ENCODE data around the gene RPL28.
"Not testable (repeated sequence)": the region's sequence is repeated elsewhere in the genome, so short reads cannot be mapped to it uniquely, and the experiment has no call there.

Gene RPL28

DNA sequence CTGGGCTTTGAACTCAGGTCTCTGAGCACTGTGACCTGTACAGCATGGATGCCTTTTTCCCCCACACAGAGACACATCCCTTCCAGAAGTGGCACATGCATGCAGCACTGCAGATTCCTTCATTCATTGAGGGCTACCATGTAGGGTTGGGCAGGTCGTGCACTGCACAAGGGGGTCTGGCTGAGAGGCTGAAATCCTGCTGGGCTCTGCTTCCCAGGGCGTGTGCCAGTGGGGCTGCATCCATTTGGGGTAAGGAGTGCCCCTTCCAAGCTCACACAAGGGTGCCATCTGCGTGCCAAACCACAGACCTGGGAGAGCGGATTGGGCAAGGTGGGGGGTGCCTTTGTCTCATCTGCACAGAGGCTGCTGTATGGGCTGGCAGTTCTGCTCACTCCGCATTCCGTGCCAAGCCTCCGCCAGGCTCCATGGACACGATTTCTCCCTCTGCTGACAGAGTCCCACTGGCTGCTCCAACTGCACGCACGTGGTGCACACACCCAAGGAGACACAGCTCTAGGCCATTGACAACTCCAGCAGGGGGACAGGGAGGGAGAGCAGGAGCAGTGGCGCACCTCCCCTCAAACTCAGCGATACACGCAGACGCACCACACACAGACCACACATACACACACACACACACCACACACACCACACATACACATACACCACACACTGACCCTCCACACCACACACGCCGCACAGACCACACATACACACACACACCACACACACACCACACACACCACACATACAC lies 61.9 kb downstream of the RPL28 start:
- no peak for DNase-seq (ENCODE audit: low read depth in 2 of 2)

GRCh38 chr19:55448175-55448490 lies 62.4 kb downstream of the RPL28 start:
- DNase-seq (ENCODE audit: low read depth in 2 of 2): not testable (repeated sequence)

- no peak for DNase-seq (ENCODE audit: low read depth in 2 of 2)
Measured at GRCh38 chr19:55449469-55449868, 63.7 kb downstream of the RPL28 start.

- no peak for DNase-seq (ENCODE audit: low read depth in 2 of 2)
Measured at GRCh38 chr19:55451163-55451964, 65.6 kb downstream of the RPL28 start.

GRCh38 chr19:55451965-55452748 lies 66.4 kb downstream of the RPL28 start:
- no peak for DNase-seq (ENCODE audit: low read depth in 2 of 2)
